Naive thymus-derived CD4-positive, alpha-beta T cell (primary cell): ENCODE data around the gene NPAS3. TPM values are rescaled to one million over a fixed set of nuclear protein-coding genes. Genes with fewer than 3 reads are reported as not detected.

Experiments used
- ATAC-seq: fragments of 150-1000 bp; cut with Tn5 transposase; 2 replicates; pipeline ENCODE4 v1.10.0; 2021; ENCODE audit warnings: mild to moderate bottlenecking, moderate library complexity
- CTCF ChIA-PET: fragments of 350-600 bp; sonication (Branson Sonifier 250); formaldehyde crosslinking; loops from one replicate; lab custom pipeline; 2021; ENCODE audit warnings: antibody characterized with exemption; lab: Charles Lee
- POLR2A ChIA-PET: fragments of 350-600 bp; sonication (Branson Sonifier 250); formaldehyde crosslinking; loops from one replicate; lab custom pipeline; 2021; ENCODE audit warnings: antibody characterized with exemption, inconsistent platforms; lab: Charles Lee
- DNase-seq, 9 donors: peaks; one replicate each; pipeline versions ENCODE4 v3.0.0 to v3.0.0-alpha.2; 2020 to 2022; ENCODE audit warnings: mixed read lengths in 1 of 9
- H3K27ac ChIP-seq: one replicate; pipeline ENCODE4 v1.7.0; 2013; ENCODE audit warnings: mild to moderate bottlenecking, low read depth, low read length, moderate library complexity
- H3K27me3 ChIP-seq, 2 donors: one replicate each; pipeline ENCODE4 v1.7.0; 2013; ENCODE audit warnings: low read length in 2 of 2, mild to moderate bottlenecking in 2 of 2, moderate library complexity in 2 of 2; ENCODE audit not compliant: control insufficient read depth in 2 of 2, insufficient read depth in 2 of 2
- H3K36me3 ChIP-seq, 3 experiments: 1 replicate in 2 of 3; 2 replicates in 1 of 3; pipeline ENCODE4 v1.7.0; 2013; ENCODE audit warnings: low read length in 3 of 3, mild to moderate bottlenecking in 3 of 3, moderate library complexity in 1 of 3; ENCODE audit not compliant: insufficient read depth in 3 of 3, control insufficient read depth in 2 of 3
- H3K4me1 ChIP-seq, 2 donors: one replicate each; pipeline ENCODE4 v1.7.0; 2013; ENCODE audit warnings: low read length in 2 of 2, mild to moderate bottlenecking in 2 of 2, moderate library complexity in 1 of 2; ENCODE audit not compliant: control insufficient read depth in 2 of 2, insufficient read depth in 2 of 2
- H3K4me3 ChIP-seq: 2 replicates; pipeline ENCODE4 v1.7.0; 2013; ENCODE audit warnings: mild to moderate bottlenecking, low read length
- H3K9me3 ChIP-seq, 3 experiments: 1 replicate in 2 of 3; 2 replicates in 1 of 3; pipeline ENCODE4 v1.7.0; 2013; ENCODE audit warnings: low read length in 3 of 3; ENCODE audit not compliant: control insufficient read depth in 2 of 3
- H3K27ac Mint-ChIP-seq, 9 donors: one replicate each; pipeline ENCODE4 v1.8.0; 2020 to 2022; ENCODE audit warnings: mixed read lengths in 9 of 9, mild to moderate bottlenecking in 8 of 9, moderate library complexity in 5 of 9, inconsistent platforms in 2 of 9
- H3K27me3 Mint-ChIP-seq, 5 donors: one replicate each; pipeline ENCODE4 v1.8.0; 2021 to 2022; ENCODE audit warnings: mixed read lengths in 5 of 5, mild to moderate bottlenecking in 1 of 5
- H3K36me3 Mint-ChIP-seq, 5 donors: one replicate each; pipeline ENCODE4 v1.8.0; 2020 to 2022; ENCODE audit warnings: mixed read lengths in 5 of 5, mild to moderate bottlenecking in 3 of 5, inconsistent platforms in 1 of 5
- H3K4me1 Mint-ChIP-seq, 7 donors: one replicate each; pipeline ENCODE4 v1.8.0; 2020 to 2022; ENCODE audit warnings: mixed read lengths in 7 of 7, mild to moderate bottlenecking in 3 of 7, inconsistent platforms in 1 of 7
- H3K4me3 Mint-ChIP-seq, 10 donors: one replicate each; pipeline ENCODE4 v1.8.0; 2020 to 2022; ENCODE audit warnings: mild to moderate bottlenecking in 10 of 10, mixed read lengths in 10 of 10, moderate library complexity in 6 of 10, inconsistent platforms in 2 of 10
- H3K9me3 Mint-ChIP-seq, 11 donors: one replicate each; pipeline ENCODE4 v1.8.0; 2020 to 2022; ENCODE audit warnings: mixed read lengths in 11 of 11, mild to moderate bottlenecking in 4 of 11, inconsistent platforms in 1 of 11, moderate library complexity in 1 of 11
- intact Hi-C, 2 donors: fragments of 100-400 bp; cut with micrococcal nuclease; formaldehyde crosslinking; loops; one replicate each; pipeline ENCODE4 v1.15.1; 2023
- polyA plus RNA-seq, 2 donors: library from polyadenylated mRNA; unstranded; fragments of 300-500 nt; fragmentation: Illumina TruSeq; gene quantifications; one replicate each; pipeline ENCODE4 v1.2.3, GENCODE V29; 2021
- total RNA-seq, 6 experiments: library from RNA in 5 of 6; stranded (reverse) in 5 of 6; gene quantifications; 1 replicate in 5 of 6; 2 replicates in 1 of 6; pipeline ENCODE4 v1.2.3 and lab custom pipeline; 2021 to 2026

The NPAS3 gene
- total and polyA plus RNA-seq, 7 experiments from 2014 or later = not detected

GRCh38 chr14:32980902-32981501, 42.3 kb downstream of the NPAS3 start:
- ATAC-seq (no peak), DNase-seq (no peak)
- peaks cover 0 to 12% (median 1%) of the 10 kb centered on the region in 5 donors for H3K27me3 Mint-ChIP-seq
- H3K4me1 Mint-ChIP-seq = no peaks in the 10 kb centered on the region
- Histone ChIP-seq H3K36me3 (no peaks in the 10 kb centered on the region), H3K4me1 (no peaks in the 10 kb centered on the region), H3K4me3 (no peak overlapping the region), H3K9me3 (no peaks in the 10 kb centered on the region), H3K27me3 (no peaks in the 10 kb centered on the region), H3K27ac (no peak overlapping the region)
- intact Hi-C loops = no loop called here
- no peak overlapping the region for H3K4me3 Mint-ChIP-seq
- POLR2A ChIA-PET = no interaction called here
- H3K9me3 Mint-ChIP-seq = peaks cover 0 to 9% (median under 1%) of the 10 kb centered on the region in 11 donors
- H3K36me3 Mint-ChIP-seq = no peaks in the 10 kb centered on the region
- H3K27ac Mint-ChIP-seq = no peak overlapping the region
- CTCF ChIA-PET = no interaction called here

- H3K4me3 Mint-ChIP-seq = no peak overlapping the region
These were observed 45.7 kb downstream of the NPAS3 start for GRCh38 chr14:32984241-32984930.

GRCh38 chr14:32985866-32986265, 47.2 kb downstream of the NPAS3 start:
- ChIA-PET CTCF (no interaction called here), POLR2A (no interaction called here)
- no peaks in the 10 kb centered on the region for H3K36me3 ChIP-seq
- Mint-ChIP-seq H3K36me3 (peaks cover 0 to 4% (median 0%) of the 10 kb centered on the region in 5 donors), H3K27ac (no peak overlapping the region), H3K4me1 (no peaks in the 10 kb centered on the region), H3K4me3 (no peak overlapping the region), H3K9me3 (peaks cover 0 to 14% (median 4%) of the 10 kb centered on the region in 11 donors), H3K27me3 (peaks cover 0 to 12% (median 3%) of the 10 kb centered on the region in 5 donors)
- ATAC-seq (no peak), DNase-seq (no peak)
- H3K4me3 ChIP-seq = no peak overlapping the region
- intact Hi-C loops = no loop called here
- H3K9me3 ChIP-seq = no peaks in the 10 kb centered on the region
- H3K27ac ChIP-seq = no peak overlapping the region
- H3K27me3 ChIP-seq = no peaks in the 10 kb centered on the region
- no peaks in the 10 kb centered on the region for H3K4me1 ChIP-seq

More at GRCh38 chr14:32984241-32984930, 45.7 kb downstream of the NPAS3 start:
- ATAC-seq = no peak
- no peak for DNase-seq
- peaks cover 0 to 14% (median 4%) of the 10 kb centered on the region in 11 donors for H3K9me3 Mint-ChIP-seq
- Histone ChIP-seq H3K4me1 (no peaks in the 10 kb centered on the region), H3K9me3 (no peaks in the 10 kb centered on the region), H3K36me3 (no peaks in the 10 kb centered on the region), H3K27ac (no peak overlapping the region), H3K4me3 (no peak overlapping the region), H3K27me3 (no peaks in the 10 kb centered on the region)
- no peak overlapping the region for H3K27ac Mint-ChIP-seq
- no peaks in the 10 kb centered on the region for H3K4me1 Mint-ChIP-seq
- intact Hi-C loops = no loop called here
- peaks cover 0 to 12% (median 3%) of the 10 kb centered on the region in 5 donors for H3K27me3 Mint-ChIP-seq
- CTCF ChIA-PET = no interaction called here
- POLR2A ChIA-PET = no interaction called here
- peaks cover 0 to 4% (median 0%) of the 10 kb centered on the region in 5 donors for H3K36me3 Mint-ChIP-seq

- POLR2A ChIA-PET = no interaction called here
- H3K9me3 Mint-ChIP-seq = peaks cover 0 to 14% (median 4%) of the 10 kb centered on the region in 11 donors
- Histone ChIP-seq H3K4me1 (no peaks in the 10 kb centered on the region), H3K27ac (no peak overlapping the region), H3K27me3 (no peaks in the 10 kb centered on the region), H3K36me3 (no peaks in the 10 kb centered on the region), H3K9me3 (no peaks in the 10 kb centered on the region), H3K4me3 (no peak overlapping the region)
- intact Hi-C loops = no loop called here
- DNase-seq (no peak), ATAC-seq (no peak)
- peaks cover 0 to 4% (median 0%) of the 10 kb centered on the region in 5 donors for H3K36me3 Mint-ChIP-seq
- no peaks in the 10 kb centered on the region for H3K4me1 Mint-ChIP-seq
- no peak overlapping the region for H3K4me3 Mint-ChIP-seq
- H3K27me3 Mint-ChIP-seq = peaks cover 0 to 12% (median 3%) of the 10 kb centered on the region in 5 donors
- CTCF ChIA-PET = no interaction called here
- no peak overlapping the region for H3K27ac Mint-ChIP-seq
These were observed 48.3 kb downstream of the NPAS3 start for GRCh38 chr14:32986791-32987540.

GRCh38 chr14:32991691-32992090, 53.0 kb downstream of the NPAS3 start:
- H3K27me3 Mint-ChIP-seq = peaks cover 0 to 12% (median 0%) of the 10 kb centered on the region in 5 donors
- H3K9me3 Mint-ChIP-seq = peaks cover 6 to 29% (median 14%) of the 10 kb centered on the region in 11 donors
- CTCF ChIA-PET = no interaction called here
- H3K4me1 Mint-ChIP-seq = no peaks in the 10 kb centered on the region
- no peak overlapping the region for H3K4me3 Mint-ChIP-seq
- DNase-seq = no peak
- no peak overlapping the region for H3K4me3 ChIP-seq
- H3K9me3 ChIP-seq = no peaks in the 10 kb centered on the region
- no peak overlapping the region for H3K27ac Mint-ChIP-seq
- no peak overlapping the region for H3K27ac ChIP-seq
- H3K36me3 ChIP-seq = no peaks in the 10 kb centered on the region
- intact Hi-C loops = no loop called here
- POLR2A ChIA-PET = no interaction called here
- H3K36me3 Mint-ChIP-seq = peaks cover 0 to 10% (median 0%) of the 10 kb centered on the region in 5 donors
- H3K4me1 ChIP-seq = no peaks in the 10 kb centered on the region
- no peaks in the 10 kb centered on the region for H3K27me3 ChIP-seq
- no peak for ATAC-seq

GRCh38 chr14:32993921-32994320, 55.2 kb downstream of the NPAS3 start:
- Mint-ChIP-seq H3K9me3 (peaks cover 8 to 29% (median 18%) of the 10 kb centered on the region in 11 donors), H3K4me1 (no peaks in the 10 kb centered on the region), H3K27ac (no peak overlapping the region), H3K27me3 (peaks cover 0 to 9% (median 0%) of the 10 kb centered on the region in 5 donors), H3K36me3 (peaks cover 0 to 8% (median 0%) of the 10 kb centered on the region in 5 donors), H3K4me3 (no peak overlapping the region)
- no peak for DNase-seq
- intact Hi-C loops = no loop called here
- CTCF ChIA-PET = no interaction called here
- Histone ChIP-seq H3K4me1 (no peaks in the 10 kb centered on the region), H3K9me3 (no peaks in the 10 kb centered on the region), H3K36me3 (no peaks in the 10 kb centered on the region), H3K4me3 (no peak overlapping the region), H3K27me3 (no peaks in the 10 kb centered on the region), H3K27ac (no peak overlapping the region)
- no peak for ATAC-seq
- POLR2A ChIA-PET = no interaction called here
